NCI-H2227 (cell line): ENCODE results near the gene VSIG10L2.

Experiments used
- DNase-seq: peaks from one replicate; lab custom pipeline; 2025; ENCODE audit not compliant: unreplicated experiment; lab: John Stamatoyannopoulos, UW

VSIG10L2 gene

DNA sequence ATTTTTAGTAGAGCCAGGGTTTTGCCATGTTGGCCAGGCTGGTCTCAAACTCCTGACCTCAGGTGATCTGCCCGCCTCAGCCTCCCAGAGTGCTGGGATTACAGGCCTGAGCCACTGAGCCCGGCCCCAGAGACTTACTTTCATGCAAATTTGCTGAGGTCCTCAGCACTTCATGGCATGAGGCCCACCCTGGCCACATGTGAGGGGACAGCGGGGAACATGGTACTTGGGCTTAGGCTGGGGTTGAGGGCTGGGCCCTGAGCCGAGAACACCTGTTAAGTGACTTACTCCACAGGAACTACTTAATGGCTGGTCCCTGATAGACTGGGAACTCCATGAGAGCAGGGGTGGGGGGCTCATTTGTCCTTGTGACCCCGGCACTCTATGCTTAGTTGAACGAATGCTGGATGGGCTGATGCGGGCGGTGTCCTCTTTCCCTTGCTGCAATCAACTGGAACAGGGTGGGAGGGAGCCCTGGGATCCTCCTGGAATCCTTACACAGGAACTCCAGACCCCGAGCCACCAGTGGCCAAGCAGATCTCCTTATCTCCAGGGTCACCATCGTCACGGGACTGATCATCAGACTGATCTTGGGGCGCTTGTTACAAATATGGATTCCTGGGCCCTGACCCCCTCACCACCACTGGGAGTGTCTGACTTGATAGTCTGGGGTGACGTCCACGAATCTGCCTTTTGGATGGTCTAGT, 1.0 kb downstream of the VSIG10L2 start:
- DNase-seq, result no peak

DNA sequence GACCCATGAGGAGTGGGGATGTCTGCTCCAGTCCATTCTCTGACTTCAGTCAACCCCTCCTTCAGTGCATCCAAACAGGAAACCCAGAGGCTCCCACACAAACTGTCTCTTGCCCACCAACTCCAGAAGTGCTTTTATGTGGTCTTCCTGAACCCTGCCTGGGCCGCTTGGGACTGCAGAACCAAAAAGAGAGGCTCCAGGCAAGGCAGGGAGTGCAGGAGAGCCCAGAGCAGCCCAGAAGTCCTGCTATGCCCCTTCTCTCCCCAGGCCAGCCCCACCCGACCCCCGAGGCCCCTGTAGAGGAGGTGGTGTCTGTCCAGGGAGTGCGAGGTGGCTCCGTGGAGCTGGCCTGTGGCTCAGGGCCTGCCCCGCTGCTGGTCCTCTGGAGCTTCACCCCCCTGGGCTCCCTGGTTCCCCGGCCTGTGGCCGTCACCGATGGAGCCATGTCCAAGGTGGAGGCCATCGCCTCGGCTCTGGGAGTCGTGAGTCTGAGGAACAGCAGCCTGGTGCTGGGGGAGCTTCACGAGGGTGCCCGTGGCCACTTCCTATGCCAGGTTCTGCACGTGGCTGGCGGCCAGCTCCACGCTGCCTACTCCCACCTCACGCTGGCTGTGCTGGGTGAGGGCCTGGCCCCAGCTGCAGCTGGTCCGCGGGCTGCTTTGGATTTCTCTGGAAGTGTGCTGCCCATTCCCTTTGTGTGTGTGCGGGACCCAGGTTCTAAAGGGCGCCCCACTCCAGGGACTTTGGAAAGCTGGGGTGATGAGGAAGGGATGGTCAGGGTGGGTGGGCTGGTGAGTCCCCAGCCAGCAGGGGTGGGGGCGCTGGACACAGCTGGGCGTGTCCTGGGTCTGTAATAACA, 1.8 kb downstream of the VSIG10L2 start:
- no peak for DNase-seq

- DNase-seq, result no peak
Measured at GRCh38 chr11:125948278-125949051, 2.6 kb downstream of the VSIG10L2 start.

DNA sequence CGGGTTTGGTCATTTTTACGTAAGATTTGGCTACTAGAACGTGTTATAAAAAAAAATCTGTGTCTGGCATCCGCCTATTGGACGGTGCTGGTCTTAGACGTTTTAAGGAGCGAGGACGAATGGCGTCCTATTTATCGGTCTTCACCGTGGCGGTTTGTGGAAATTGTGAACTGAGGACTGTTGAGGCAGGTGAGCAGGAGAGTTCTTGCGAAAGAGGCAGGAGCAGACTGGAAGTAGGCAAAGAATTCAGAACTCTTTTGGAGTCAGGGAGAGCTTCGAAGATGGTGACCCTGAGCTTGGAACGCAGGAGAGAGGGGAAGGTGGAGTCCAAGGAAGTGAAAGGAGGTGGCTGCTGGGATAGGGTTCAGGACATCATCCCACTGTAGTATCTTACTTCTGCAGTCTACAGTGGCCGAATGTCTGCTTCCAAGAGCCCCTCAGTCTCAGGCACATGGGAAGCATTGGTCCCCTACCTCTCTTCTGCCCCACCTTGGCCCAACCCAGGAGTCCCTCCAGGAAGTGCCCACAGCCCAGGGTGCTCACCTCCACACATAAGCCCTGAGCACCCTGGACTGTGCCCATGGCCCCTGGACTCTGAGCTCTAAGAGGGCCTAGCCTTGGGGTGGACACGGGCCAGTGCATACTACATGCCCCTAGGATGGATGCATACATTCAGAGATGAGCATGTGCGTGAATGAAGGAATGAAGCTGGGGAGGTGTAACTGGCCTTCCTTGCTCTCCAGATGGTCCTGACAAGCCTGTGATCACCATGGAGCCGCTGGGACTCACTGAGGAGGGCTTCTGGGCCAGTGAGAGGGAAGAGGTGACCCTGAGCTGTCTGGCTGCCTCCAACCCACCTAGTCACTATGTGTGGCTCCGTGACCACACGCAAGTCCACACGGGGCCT, 3.7 kb downstream of the VSIG10L2 start:
- no peak for DNase-seq

- DNase-seq, result no peak
Measured at GRCh38 chr11:125950178-125950490, 4.3 kb downstream of the VSIG10L2 start.

DNA sequence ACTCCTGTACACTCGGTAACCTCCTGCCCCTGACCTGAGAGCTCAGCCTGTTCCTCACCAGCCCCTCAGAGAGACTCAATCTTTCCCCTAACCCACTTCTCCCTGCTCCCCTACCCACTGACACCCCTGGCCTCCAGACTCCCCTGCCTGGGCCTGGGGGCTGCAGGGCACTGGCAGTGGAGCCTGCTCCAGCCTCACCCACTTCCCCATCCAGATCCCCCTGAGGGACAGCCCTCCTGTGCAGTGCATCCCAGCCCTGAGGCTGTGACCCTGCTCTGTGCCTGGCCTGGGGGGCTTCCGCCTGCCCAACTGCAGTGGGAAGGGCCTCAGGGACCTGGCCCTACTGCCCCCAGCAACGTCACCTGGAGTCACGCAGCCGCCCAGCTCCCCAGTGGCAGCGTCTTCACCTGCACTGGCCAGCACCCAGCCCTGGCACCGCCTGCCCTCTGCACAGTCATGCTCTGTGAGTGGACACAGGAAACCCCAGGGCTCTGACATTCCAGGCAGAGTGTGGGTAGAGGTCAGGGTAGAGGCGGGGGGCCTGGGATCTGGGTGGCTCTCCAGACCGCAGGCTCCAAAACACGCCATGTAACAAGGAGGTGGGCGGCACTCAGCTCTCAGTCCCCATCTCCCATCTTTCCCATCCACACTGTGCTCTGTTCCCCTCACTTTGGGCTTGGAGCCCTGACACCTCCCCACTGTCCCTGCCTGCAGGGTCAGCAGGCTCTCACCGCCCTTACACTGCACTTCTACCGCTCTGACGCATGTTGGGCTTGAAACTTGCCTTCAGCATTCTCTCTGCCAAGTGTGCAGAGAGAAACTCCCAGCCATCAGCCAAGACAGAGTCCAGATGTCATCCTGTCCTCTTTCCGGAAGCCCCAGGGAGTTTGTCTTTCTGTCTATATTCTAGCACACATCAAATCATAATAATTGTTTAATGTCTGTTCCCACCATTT, 5.1 kb downstream of the VSIG10L2 start:
- no peak for DNase-seq

DNA sequence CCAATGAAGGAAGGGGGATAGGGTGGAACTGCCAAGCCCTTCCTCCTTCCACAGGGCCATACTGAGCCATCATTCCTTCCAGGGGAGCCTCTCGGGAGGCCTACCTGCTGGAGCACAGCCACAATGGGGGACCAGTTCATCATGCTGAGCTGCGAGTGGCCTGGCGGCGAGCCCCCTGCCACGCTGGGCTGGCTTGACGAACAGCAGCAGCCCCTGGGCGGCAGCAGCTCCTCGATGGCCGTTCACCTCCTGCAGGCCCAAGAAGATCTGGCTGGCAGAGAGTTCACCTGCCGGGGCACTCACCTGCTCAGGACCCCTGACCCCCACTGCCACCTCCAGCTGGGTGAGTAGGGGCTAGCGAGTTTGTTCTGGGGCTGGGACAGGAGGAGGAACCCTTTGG, 5.9 kb downstream of the VSIG10L2 start:
- no peak for DNase-seq

DNA sequence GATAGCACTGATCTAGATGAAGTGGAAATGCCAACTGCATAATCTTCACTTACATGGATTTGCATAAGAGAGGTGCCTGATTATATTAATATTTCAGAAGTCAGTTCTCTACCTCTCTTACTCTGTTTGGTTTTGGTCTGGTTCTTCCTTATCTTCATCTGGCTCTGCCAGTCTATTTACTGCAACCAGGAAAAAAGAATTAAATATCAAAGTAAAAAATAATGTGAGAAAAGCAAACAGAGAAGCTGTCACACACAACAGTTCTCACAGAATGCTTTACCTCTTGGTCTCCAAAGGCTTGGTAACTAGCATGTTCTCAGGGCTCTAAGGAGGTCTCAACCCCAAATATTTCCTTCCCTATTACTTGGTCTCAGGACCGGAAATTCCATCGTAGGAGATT, 6.7 kb downstream of the VSIG10L2 start:
- DNase-seq, result no peak

DNA sequence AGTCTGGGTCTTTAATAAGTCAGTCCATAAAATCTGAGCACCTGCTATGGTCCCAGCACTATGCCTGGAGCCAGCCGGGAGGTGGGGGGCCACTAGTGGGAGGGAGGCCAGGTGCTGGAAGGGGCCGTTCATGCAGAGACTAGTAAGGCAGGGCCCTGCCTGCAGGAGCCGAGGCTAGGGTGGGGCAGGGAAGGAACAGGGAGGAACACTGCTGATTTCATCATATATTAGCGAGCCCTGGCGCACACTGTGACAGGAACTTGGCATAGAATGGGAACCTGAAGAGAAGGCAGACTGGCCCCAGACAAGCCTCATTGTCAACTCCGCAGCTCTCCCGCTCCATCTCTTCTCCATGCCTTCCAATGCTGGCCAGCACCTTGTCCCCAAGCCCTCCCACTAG, 7.1 kb downstream of the VSIG10L2 start:
- no peak for DNase-seq

DNA sequence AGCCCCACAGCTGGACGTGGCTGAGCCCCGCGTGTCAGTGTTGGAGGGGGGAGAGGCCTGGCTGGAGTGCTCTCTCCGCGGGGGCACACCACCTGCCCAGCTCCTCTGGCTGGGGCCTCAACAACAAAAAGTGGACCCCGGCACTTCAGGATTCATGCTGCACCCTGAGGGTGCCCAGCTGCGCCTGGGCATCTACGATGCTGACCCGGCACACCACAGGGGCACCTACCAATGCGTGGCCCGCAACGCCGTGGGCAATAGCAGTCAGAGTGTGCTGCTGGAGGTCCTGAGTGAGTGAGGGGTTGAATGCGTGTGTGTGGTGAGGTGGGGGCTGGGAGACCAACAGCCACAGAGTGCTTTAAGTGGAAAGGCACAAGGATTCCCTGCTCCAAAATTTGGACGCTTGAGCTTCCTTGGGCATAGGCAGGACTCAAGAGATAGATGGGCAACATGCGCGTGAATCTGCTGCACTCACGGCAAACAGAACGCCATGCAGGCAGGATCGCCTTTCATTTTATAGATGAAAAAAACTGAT, 7.6 kb downstream of the VSIG10L2 start:
- no peak for DNase-seq

- DNase-seq, result no peak
Measured at GRCh38 chr11:125954123-125954944, 8.5 kb downstream of the VSIG10L2 start.

- DNase-seq, result no peak
Measured at GRCh38 chr11:125954945-125955640, 9.2 kb downstream of the VSIG10L2 start.

DNA sequence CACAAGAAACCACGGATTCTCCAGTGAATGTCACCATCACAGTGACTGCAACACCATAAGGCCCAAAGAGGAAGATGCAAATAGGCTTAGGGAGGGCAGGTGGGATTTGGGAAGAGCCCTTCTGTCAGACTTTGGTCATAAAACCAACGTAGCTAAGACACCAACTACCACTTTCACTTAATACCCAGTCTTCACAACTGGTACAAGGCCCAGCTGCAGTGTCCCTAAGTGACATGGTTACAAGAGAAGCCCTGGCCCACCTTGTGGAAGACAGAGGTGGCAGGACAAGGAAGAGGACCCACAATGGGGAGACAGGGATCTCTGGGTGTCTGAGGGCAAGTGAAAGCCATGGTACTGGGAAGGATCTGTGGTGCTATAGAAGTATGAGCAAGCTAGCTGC, 10.0 kb downstream of the VSIG10L2 start:
- no peak for DNase-seq

DNA sequence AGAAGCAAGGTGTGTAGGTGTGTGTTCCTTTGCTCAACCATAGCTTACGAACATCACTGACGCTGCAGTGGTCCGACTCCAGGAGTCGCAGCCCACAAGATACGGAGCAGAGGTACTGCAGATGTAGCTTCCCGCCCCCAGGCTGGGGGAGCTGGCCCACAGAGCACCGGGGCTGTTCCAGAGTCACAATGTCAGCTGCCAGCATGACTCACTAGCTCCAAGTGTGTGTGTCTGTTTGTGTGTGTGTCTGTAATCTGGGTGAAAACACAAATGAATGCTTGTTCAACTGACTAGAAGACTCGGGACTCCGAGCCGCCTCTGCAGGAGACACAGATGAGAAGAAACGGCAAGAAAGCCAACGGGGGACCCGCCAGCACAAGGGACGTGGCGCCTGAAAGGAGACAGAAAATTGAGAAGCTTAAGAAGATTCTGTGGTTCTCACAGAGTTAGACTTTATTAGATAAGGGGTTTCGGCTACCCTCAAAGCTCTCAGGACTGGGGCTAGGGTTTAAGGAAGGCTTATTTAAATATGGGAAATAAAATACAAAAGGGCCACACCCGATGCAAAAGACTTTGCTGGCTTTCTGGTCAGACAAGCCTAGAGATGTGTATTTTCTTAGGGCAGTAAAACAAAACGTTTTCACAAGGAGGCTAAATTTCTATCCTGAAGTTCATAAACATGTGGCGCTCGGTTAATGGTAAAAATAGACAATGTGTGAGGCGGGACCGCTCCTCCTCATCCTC, 10.7 kb downstream of the VSIG10L2 start:
- DNase-seq, result no peak

DNA sequence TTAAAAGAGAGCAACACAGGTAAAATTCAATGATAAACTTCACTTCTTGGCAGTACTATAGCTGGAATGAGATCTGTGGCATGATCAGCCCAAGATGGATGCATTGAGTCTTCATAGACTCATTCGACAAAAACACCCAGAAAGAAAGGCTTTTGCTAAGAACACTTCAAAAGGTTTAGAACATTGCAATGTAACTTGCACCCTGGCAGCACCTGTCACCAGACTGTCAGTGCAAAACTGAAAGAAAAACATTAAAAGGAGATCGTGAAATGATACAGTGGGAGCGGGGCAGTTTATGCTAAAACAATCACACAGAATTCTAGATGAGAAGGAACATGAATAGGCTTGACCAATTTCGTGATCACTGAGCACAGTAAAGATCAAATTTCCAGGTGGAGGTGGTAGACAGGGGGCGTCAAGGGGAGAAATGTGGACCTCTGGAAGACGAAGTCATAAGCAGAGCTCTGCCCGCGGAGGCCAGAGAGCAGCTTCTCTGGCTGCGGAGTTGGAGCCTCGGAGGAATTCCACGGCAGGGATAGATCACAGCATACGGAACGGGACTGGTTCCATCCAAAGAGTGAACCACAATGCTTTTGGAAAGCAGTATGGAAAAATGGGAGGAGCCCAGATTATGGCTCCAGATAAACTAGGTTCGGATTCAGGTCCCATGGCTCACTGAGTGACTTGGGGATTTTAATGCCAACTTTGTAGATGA, 11.9 kb downstream of the VSIG10L2 start:
- DNase-seq, result no peak

GRCh38 chr11:125958872-125959400, 13.1 kb downstream of the VSIG10L2 start:
- DNase-seq, result no peak
